Stimulated activated CD4-positive, alpha-beta T cell treated with anti-CD3 and anti-CD28 coated beads, Interleukin-12 subunit alpha, Interleukin-12 subunit beta, amount 100 ng/mL, for 48 hours (primary cell): ENCODE measurements around the gene CIB4.
"Not testable (repeated sequence)": the region's sequence is repeated elsewhere in the genome, so short reads cannot be mapped to it uniquely, and the experiment has no call there.

Experiments
- DNase-seq, 3 donors: peaks; one replicate each; pipeline ENCODE4 v3.0.0-alpha.2; 2020; ENCODE audit warnings: low read depth in 2 of 3, low spot score in 1 of 3

CIB4 gene

GRCh38 chr2:26668041-26668440 is 26.9 kb upstream of the CIB4 start:
- DNase-seq, result no peak

- DNase-seq, result no peak
These were observed 25.5 kb upstream of the CIB4 start for GRCh38 chr2:26666671-26667070.

DNA sequence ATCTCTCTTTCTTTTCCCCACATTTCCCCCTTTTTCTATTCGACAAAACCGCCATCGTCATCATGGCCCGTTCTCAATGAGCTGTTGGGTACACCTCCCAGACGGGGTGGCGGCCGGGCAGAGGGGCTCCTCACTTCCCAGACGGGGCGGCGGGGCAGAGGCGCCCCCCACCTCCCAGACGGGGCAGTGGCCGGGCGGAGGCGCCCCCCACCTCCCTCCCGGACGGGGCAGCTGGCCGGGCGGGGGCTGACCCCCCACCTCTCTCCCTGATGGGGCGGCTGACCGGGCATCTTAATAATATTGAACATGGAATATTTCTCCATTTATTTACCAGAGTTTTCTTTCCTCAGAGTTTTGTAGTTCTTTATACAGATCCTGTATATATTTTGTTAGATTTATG is 24.1 kb upstream of the CIB4 start:
- not testable (repeated sequence) for DNase-seq

DNA sequence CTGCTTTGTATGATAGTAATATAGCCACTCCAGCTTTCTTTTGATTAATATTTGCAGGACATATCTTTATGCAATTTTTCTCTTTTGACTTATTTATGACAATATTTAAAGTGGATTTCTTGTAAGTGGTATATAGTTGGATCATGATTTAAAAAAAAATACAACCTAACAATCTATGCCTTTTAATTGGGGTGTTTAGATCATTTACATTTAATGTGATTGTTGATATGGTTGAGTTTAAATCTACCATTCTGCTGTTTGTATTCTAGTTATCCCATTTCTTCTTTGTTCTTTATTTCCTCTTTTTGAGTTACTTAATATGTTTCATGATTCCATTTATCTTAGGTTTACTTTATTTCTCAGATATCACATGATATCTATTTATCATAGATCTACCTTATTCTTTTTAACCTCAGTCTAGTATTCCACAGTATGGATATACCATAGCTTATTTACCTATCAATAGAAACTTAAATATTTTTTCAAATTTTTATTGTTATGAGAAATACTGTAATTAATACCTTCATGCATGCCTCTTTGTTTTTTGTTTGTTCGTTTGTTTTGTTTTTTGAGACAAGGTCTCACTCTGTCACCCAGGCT is 19.3 kb upstream of the CIB4 start:
- DNase-seq, result no peak

- no peak for DNase-seq
These were observed 17.7 kb upstream of the CIB4 start for GRCh38 chr2:26658691-26659346.

DNA sequence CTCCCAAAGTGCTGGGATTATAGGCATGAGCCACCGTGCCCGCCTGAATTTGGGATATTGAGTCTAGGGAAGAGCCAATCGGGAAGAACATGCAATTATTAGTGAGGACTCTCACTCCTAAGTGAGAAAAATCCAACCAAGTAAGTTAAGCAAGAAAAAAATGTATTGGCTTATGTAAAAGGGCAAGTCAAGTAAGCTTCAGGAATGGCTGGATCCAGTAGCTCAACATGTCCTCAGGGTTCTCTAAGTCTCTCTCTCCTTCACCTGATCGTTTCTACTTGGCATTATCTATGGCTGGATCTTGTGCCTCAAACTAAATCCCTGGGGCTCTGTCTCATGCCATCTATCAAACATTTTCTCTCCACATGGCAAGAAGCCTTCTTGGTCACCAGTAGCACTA is 16.1 kb upstream of the CIB4 start:
- no peak for DNase-seq

DNA sequence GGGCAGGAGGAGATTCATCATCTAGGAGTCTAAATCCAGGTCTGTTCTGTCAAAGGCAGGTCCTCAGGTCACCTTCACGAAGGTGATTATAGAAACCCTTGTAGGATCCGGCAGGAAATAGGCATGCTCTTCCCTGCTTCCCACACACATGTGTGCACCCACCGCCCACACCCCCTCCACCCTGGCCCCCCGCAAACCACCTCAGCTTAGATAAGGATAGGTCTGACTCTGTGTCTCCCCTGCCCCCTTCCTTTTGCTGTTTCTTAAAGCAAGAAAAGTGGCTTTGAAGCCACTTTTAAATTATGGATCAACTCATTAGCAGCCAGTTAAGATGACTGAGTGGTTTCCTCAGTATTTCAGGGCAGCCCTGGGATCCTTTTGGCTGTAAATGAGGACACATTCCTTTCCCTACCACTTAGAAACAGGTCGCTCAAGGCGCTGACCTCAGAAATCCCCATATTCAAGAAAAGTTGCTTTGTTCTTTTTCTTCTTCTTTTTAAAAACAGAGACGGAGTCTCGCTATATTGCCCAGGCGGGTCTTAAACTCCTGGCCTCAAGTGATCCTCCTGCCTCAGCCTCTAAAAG is 14.5 kb upstream of the CIB4 start:
- DNase-seq, result no peak

DNA sequence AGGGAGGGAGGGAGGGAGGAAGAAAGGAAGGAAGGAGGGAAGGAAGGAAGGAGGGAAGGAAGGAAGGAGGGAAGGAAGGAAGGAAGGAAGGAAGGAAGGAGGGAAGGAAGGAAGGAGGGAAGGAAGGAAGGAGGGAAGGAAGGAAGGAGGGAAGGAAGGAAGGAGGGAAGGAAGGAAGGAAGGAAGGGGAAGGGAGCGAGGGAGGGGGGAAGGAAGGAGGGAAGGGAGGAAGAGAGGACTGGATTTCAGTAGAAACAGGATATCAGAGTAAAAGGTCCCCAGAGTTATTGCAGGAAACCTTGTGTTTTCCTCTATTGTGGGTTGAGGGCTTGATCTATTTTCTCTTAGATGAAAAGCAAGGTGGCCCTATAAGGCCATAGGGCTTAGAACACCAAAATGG is 14.0 kb upstream of the CIB4 start:
- DNase-seq, result not testable (repeated sequence)

DNA sequence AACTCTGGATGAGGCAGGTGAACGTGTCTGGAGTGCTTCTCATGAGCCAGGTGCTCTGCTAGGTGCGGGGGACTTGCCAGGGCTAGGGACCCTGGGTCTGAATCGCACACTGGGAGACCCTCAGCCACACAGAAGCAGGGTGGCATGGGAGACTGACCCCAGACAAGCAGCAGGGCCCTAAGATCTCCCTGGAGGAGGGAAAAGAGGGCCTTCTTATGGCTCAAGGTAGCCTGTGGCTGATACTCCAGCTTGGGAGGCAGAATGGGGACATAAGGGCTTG is 12.8 kb upstream of the CIB4 start:
- no peak for DNase-seq

- no peak for DNase-seq
These were observed 12.3 kb upstream of the CIB4 start for GRCh38 chr2:26653207-26654060.

- DNase-seq, result no peak
These were observed 11.3 kb upstream of the CIB4 start for GRCh38 chr2:26652361-26653041.

DNA sequence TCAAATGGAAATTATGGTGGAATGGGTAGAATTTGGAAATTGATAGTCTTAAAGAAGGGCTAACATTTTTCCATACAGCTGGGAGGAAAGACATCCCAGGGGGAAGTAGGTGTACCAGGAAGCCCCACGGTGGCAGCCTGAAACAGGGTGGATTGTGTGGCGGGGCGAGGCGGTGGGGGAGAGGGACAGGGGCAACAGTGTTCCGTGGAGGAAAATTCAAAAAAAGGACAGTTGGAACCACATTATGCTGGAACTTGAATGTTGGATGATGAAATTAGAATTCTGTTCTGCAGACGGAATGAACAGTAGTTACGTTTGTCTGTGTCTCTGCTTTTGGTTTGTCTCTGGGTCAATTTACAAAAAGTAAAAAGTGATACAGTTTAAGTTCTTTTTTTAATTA is 10.6 kb upstream of the CIB4 start:
- no peak for DNase-seq

- DNase-seq, result no peak
These were observed 10.3 kb upstream of the CIB4 start for GRCh38 chr2:26651470-26651771.

- DNase-seq, result no peak
These were observed 9.7 kb upstream of the CIB4 start for GRCh38 chr2:26650713-26651469.

DNA sequence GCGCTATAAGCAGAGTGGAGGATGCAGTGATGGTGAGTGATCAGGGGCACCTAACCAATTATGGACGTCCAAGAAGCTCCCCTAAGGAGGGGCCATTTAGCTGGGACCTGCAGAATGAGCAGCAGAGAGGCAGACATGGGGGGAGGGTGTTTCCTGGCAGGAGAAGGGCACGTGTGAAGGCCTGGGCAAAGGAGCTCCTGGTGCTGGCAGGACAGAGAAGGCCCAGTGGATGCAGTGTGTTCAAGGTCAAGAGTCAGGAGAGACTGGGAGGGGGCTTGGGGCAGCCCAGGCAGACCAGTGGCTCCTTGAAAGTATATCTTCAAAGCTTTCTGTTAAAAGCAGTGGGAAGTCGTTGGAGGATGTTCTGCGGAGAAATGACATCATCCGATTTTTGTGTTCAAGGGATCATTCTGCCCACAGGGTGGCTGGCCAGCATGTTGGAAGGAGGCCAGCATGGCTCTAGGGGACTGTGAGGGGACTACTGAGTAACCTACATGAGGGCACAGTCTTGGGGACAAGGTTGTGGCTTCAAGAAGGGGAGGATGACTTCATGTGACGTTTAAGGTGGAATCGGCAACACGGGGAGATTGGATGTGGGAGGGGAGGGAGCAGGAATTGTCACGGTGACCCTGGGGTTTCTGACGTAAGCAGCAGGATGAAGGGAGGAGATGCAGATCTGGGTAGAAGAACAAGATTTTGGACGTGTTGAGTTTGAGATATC is 9.0 kb upstream of the CIB4 start:
- DNase-seq, result no peak

DNA sequence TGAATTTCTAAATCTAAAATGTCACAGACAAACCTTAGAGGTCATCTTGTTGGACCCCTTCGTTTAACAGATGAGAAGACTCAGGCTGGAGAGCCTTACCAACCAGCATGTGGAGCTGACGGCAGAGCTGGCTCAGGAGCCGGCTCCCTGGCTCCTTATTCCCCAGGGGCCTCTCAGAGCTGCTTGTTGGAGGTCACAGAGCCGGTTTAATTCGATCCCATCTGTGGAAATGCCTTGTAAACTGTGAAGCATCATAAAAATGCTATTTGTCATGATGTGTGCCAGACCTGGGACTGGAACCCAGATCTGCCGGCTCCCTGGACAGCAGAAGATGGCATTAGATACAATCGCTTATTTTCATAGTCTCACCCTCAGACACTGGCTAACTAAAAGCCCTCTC is 8.2 kb upstream of the CIB4 start:
- no peak for DNase-seq

GRCh38 chr2:26648516-26648915 is 7.3 kb upstream of the CIB4 start:
- no peak for DNase-seq

DNA sequence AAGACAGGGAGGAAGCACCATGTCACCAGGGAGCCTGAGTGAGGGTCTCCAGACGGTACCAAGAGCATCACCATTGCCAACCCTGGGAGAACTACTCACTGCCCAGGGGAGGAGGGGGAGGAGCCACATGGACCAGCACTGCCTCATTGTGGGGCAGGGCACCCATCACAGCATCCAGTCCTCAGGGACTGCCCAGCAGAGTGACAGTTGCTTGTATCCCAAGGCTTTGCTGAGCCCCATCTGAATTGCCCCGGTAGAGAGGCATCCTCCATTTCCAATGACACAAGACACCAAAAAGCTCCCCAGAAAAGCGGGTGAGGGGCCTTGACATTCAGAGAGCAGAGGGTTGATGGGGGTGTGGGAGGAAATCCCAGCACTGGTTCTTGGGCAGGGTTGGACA is 6.8 kb upstream of the CIB4 start:
- no peak for DNase-seq

DNA sequence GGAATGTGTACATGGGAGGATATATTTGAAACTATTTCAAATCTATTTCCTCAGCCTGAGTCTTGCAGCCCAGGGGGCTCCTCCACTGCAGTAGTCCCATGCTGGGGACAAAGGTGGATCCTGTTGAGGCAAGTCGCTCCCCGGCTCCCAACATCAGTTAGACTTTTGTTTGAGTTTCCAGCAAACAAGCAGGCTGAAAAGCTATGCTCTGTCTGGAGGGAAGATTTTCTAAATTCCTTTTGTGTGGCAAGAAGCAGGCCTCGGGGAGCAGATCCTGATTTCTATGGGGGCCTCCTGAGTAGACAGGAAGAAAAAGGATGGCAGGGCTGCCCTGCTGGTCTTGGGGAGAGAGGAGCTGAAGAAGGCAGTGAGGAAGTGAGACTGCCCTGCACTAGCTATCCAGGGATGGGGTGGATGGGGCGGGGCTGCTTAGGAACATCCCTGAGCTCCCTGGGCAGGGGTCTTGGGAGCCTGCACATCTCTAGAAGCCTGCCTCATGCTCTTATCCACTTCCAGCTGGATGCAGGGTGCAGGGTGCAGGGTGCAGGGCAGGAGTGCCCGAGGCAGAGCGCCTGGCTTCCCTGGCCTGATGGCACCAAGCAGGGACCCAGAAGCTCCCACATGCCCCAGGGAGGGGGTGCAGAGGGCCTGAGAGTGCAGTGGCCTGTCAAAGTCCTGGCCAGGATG is 6.0 kb upstream of the CIB4 start:
- DNase-seq, result no peak

DNA sequence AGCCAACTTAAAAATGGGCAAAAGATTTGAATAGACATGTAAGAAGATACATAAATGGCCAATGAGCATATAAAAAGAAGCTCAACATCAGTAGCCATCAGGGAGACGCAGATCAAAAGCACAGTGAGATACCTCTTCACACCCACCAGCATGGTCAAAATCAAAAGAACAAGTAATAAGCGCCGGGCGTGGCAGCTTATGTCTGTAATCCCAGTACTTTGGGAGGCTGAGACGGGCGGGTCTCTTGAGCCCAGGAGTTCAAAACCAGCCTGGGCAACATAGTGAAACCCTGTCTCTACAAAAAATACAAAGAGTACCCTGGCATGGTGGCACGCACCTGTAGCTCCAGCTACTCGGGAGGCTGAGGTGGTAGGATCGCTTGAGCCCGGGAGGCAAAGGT is 4.6 kb upstream of the CIB4 start:
- no peak for DNase-seq
